ENCODE measurements around the gene TMEM116.
"Not testable (repeated sequence)": the region's sequence is repeated elsewhere in the genome, so short reads cannot be mapped to it uniquely, and the experiment has no call there.

TMEM116 gene

GRCh38 chr12:111998015-111998414 is 14.9 kb downstream of the TMEM116 start:
- H3K4me3 ChIP-seq (ENCODE audit: low read depth, low read length) = no peak overlapping the region
- in situ Hi-C loops (cut with HindIII; ENCODE audit: low sequenced_read_pairs) = no loop called here
- no peak for DNase-seq (ENCODE audit: low read depth)
- TF ChIP-seq, protein P1, sequence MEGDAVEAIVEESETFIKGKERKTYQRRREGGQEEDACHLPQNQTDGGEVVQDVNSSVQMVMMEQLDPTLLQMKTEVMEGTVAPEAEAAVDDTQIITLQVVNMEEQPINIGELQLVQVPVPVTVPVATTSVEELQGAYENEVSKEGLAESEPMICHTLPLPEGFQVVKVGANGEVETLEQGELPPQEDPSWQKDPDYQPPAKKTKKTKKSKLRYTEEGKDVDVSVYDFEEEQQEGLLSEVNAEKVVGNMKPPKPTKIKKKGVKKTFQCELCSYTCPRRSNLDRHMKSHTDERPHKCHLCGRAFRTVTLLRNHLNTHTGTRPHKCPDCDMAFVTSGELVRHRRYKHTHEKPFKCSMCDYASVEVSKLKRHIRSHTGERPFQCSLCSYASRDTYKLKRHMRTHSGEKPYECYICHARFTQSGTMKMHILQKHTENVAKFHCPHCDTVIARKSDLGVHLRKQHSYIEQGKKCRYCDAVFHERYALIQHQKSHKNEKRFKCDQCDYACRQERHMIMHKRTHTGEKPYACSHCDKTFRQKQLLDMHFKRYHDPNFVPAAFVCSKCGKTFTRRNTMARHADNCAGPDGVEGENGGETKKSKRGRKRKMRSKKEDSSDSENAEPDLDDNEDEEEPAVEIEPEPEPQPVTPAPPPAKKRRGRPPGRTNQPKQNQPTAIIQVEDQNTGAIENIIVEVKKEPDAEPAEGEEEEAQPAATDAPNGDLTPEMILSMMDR (IDR thresholded peaks at IDR 0.05; ENCODE audit: low read depth, low read length, missing control alignments) = no peak

GRCh38 chr12:111997300-111997699 is 15.7 kb downstream of the TMEM116 start:
- no peak overlapping the region for H3K4me3 ChIP-seq (ENCODE audit: low read depth, low read length)
- TF ChIP-seq, protein P1 (IDR thresholded peaks at IDR 0.05; ENCODE audit: low read depth, low read length, missing control alignments) = no peak
- DNase-seq (ENCODE audit: low read depth) = no peak
- in situ Hi-C loops (cut with HindIII; ENCODE audit: low sequenced_read_pairs) = no loop called here

GRCh38 chr12:111995782-111996480 is 17.0 kb downstream of the TMEM116 start:
- TF ChIP-seq, protein P1 (IDR thresholded peaks at IDR 0.05; ENCODE audit: low read depth, low read length, missing control alignments) = no peak
- H3K4me3 ChIP-seq (ENCODE audit: low read depth, low read length) = no peak overlapping the region
- DNase-seq (ENCODE audit: low read depth) = no peak
- in situ Hi-C loops (cut with HindIII; ENCODE audit: low sequenced_read_pairs) = no loop called here

GRCh38 chr12:111994211-111995111 is 18.5 kb downstream of the TMEM116 start:
- not testable (repeated sequence) for H3K4me3 ChIP-seq (ENCODE audit: low read depth, low read length)

DNA sequence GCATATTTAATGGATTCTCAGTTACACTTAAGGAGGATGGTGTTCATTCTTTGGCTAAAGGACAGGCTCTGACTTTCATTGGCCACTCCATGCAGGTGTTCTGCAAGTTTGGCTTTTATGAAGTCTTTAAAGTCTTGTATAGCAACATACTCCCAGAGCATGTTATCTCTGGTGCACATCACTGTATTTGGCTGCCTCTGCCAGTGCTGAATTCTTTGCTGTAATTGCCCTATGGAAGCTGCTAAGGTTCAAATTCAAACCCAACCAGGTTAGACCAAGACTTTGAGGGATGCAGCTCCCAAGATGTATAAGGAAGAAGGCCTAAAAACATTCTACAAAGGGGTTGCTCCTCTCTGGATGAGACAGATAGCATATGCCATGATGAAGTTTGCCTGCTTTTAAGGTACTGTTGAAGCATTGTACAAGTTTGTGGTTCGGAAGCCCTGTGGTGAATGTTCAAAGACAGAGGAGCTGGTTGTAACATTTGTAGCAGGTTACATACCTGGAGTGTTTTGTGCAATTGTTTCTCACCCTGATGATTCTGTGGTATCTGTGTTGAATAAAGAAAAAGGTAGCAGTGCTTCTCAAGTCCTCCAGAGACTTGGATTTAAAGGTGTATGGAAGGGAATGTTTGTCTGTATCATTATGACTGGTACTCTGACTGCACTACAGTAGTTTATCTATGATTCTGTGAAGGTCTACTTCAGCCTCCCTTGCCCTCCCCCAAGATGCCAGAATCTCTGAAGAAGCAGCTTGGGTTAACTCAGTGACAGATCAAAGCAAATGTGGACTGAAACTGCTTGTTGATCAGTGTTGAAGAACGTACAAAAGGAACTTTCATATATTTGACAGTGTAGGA is 19.4 kb downstream of the TMEM116 start:
- H3K4me3 ChIP-seq (ENCODE audit: low read depth, low read length) = no peak overlapping the region
- no peak for DNase-seq (ENCODE audit: low read depth)
- TF ChIP-seq, protein P1 (IDR thresholded peaks at IDR 0.05; ENCODE audit: low read depth, low read length, missing control alignments) = no peak
- in situ Hi-C loops (cut with HindIII; ENCODE audit: low sequenced_read_pairs) = no loop called here

More at GRCh38 chr12:111994211-111995111, 18.5 kb downstream of the TMEM116 start:
- in situ Hi-C loops (cut with HindIII; ENCODE audit: low sequenced_read_pairs); DNase-seq (ENCODE audit: low read depth): not testable (repeated sequence)

GRCh38 chr12:111992464-111992863 is 20.5 kb downstream of the TMEM116 start:
- H3K4me3 ChIP-seq (ENCODE audit: low read depth, low read length) = no peak overlapping the region
- DNase-seq (ENCODE audit: low read depth) = no peak
- in situ Hi-C loops (cut with HindIII; ENCODE audit: low sequenced_read_pairs) = no loop called here
- TF ChIP-seq, protein P1 (IDR thresholded peaks at IDR 0.05; ENCODE audit: low read depth, low read length, missing control alignments) = no peak
